ENCODE measurements around the gene KDM8.
A peak's percentile ranks its signal among the peaks of the same experiment; 100 is the strongest.
"Not testable (repeated sequence)": the region's sequence is repeated elsewhere in the genome, so short reads cannot be mapped to it uniquely, and the experiment has no call there.

KDM8 gene

GRCh38 chr16:27256861-27257260 is 53.5 kb downstream of the KDM8 start:
- DNase-seq = no peak
- TF ChIP-seq GATA1 (IDR thresholded peaks at IDR 0.05; ENCODE audit: low read depth, low read length) (no peak), POLR2A (IDR thresholded peaks at IDR 0.05; ENCODE audit: low read length) (no peak)

GRCh38 chr16:27257271-27257670 is 53.9 kb downstream of the KDM8 start:
- DNase-seq = no peak
- TF ChIP-seq GATA1 (IDR thresholded peaks at IDR 0.05; ENCODE audit: low read depth, low read length) = no peak
- no peak for TF ChIP-seq POLR2A (IDR thresholded peaks at IDR 0.05; ENCODE audit: low read length)

GRCh38 chr16:27258241-27258734 is 55.0 kb downstream of the KDM8 start:
- TF ChIP-seq POLR2A (IDR thresholded peaks at IDR 0.05; ENCODE audit: low read length) (no peak), GATA1 (IDR thresholded peaks at IDR 0.05; ENCODE audit: low read depth, low read length) (no peak)

GRCh38 chr16:27259710-27260109 is 56.4 kb downstream of the KDM8 start:
- TF ChIP-seq GATA1 (IDR thresholded peaks at IDR 0.05; ENCODE audit: low read depth, low read length) (no peak), POLR2A (IDR thresholded peaks at IDR 0.05; ENCODE audit: low read length) (no peak)
- no peak for DNase-seq

More at GRCh38 chr16:27258241-27258734, 55.0 kb downstream of the KDM8 start:
- DNase-seq = no peak

- not testable (repeated sequence) for DNase-seq
Measured at GRCh38 chr16:27262904-27263423, 59.6 kb downstream of the KDM8 start.

- no peak for DNase-seq
- TF ChIP-seq POLR2A (IDR thresholded peaks at IDR 0.05; ENCODE audit: low read length) (no peak), GATA1 (IDR thresholded peaks at IDR 0.05; ENCODE audit: low read depth, low read length) (no peak)
Measured at GRCh38 chr16:27264151-27264550, 60.8 kb downstream of the KDM8 start.

GRCh38 chr16:27265982-27266381 is 62.7 kb downstream of the KDM8 start:
- TF ChIP-seq POLR2A (IDR thresholded peaks at IDR 0.05; ENCODE audit: low read length) (no peak), GATA1 (IDR thresholded peaks at IDR 0.05; ENCODE audit: low read depth, low read length) (no peak)
- no peak for DNase-seq

GRCh38 chr16:27267037-27267677 is 63.8 kb downstream of the KDM8 start:
- TF ChIP-seq GATA1 (IDR thresholded peaks at IDR 0.05; ENCODE audit: low read depth, low read length) (no peak), POLR2A (IDR thresholded peaks at IDR 0.05; ENCODE audit: low read length) (no peak)
- no peak for DNase-seq

GRCh38 chr16:27268376-27269299 is 65.3 kb downstream of the KDM8 start, which contains the start of gene NSMCE1:
Gene NSMCE1 (minus strand): TSS chr16:27268772. CDS start chr16:27257570, 11,202 bp downstream.
- peak; percentile 97 to 98 for DNase-seq
- TF ChIP-seq GATA1 (IDR thresholded peaks at IDR 0.05; ENCODE audit: low read depth, low read length) = no peak
- TF ChIP-seq POLR2A (IDR thresholded peaks at IDR 0.05; ENCODE audit: low read length) = peak; percentile 96

- DNase-seq = no peak
- no peak for TF ChIP-seq POLR2A (IDR thresholded peaks at IDR 0.05; ENCODE audit: low read length)
- no peak for TF ChIP-seq GATA1 (IDR thresholded peaks at IDR 0.05; ENCODE audit: low read depth, low read length)
Measured at GRCh38 chr16:27269300-27270150, 66.2 kb downstream of the KDM8 start.

GRCh38 chr16:27270349-27270748 is 67.0 kb downstream of the KDM8 start:
- TF ChIP-seq GATA1 (IDR thresholded peaks at IDR 0.05; ENCODE audit: low read depth, low read length) (no peak), POLR2A (IDR thresholded peaks at IDR 0.05; ENCODE audit: low read length) (no peak)
- DNase-seq = no peak

Data from erythroblast (primary cell).